Metanephros (tissue), 2 donors: ENCODE measurements around the gene AP2A1. TPM values are rescaled to one million over a fixed set of nuclear protein-coding genes. Genes with fewer than 3 reads are reported as not detected.

Source experiments
- small RNA-seq: library from RNA; depleted of rRNA; stranded (forward); fragments of <200 nt; gene quantifications from one replicate; pipeline ENCODE3, GENCODE V24; 2014; ENCODE audit warnings: low replicate concordance
- total RNA-seq: library from RNA; depleted of rRNA; stranded (reverse); fragments of >200 nt; gene quantifications from one replicate; pipeline ENCODE4 v1.2.3, GENCODE V29; 2014

AP2A1 gene
- total RNA-seq = 93.1 TPM

DNA sequence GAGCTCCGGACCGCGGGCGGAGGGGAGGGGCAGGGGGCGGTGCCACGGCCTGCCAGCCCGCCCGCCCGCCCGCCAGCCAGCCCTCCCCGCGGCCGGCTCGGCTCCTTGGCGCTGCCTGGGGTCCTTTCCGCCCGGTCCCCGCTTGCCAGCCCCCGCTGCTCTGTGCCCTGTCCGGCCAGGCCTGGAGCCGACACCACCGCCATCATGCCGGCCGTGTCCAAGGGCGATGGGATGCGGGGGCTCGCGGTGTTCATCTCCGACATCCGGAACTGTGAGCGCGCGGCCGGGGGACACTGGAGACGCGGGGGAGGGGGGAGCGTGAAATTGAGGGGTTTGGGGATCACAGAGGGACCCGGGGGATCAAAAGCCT, at the start of gene AP2A1:
Gene AP2A1, plus strand, starts transcription at position 72 of the 370 bp plus-strand sequence. Its CDS starts 133 bp downstream, at position 205.

DNA sequence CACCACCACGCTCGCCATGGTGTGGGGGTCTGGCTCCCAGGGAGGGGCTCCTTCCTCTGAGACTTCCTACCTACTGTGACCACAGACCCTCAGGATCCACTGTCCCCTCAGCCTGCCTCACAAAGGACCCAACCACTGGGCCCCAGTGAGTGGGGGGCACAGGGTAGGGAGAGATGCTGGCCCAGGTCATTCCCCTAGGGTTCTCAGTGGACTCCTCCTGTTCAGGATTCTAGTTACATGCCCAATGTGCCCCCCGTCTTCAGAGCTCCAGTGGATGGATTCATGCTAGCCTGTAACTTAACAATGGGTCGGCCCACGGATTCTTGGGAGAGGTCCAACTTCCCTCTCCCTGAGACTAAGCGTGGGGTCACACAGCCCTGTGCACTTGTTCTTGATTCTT, 3.6 kb upstream of the AP2A1 start, which contains the start of gene TSKS:
Gene TSKS, minus strand, starts transcription at position 77 of the 400 bp plus-strand sequence. Its CDS starts 59 bp downstream, at position 18.

DNA sequence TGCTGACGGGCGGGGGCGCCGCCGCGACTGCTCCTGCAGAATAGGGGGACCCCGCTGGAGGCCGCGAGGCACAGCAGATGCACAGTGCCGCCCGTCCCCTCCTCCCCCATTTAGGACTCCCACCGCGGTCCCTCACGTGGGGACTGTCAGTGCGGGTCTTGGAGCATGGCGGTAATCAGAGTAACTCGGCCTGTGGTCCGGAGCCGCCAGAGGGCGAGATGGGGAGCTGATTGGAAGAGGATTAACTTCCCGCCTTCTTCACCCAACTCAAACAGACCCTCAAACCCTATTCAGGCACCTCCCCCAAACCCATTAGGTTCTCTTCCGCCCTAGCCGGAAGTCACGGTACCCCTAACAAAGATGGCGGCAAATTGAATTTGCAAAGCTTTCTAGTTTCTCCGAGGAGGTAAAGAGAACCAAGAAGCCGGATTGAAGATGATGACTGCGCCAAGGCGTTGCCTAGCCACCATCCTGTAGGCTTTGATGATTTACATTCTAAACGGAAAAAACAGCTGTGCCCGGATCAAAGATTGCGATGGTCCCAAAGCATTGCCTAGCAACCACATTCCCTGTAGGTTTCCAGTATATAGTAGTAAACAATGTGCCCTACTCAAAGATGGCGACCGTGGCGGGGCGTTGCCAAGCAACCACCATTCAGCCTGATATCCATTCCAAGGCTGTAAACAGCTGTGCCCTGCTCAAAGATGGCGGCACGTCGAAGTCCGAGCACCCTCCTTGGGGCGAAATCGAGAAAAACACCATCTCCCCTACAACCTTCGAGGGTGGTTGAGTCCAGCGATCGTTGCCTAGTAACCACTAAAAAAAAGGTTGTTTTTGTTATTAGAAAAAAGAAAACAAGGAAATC, 46.4 kb downstream of the AP2A1 start, which contains the start of gene FUZ:
Gene FUZ, minus strand, starts transcription at position 296 of the 865 bp plus-strand sequence. Its CDS starts 186 bp downstream, at position 110.

DNA sequence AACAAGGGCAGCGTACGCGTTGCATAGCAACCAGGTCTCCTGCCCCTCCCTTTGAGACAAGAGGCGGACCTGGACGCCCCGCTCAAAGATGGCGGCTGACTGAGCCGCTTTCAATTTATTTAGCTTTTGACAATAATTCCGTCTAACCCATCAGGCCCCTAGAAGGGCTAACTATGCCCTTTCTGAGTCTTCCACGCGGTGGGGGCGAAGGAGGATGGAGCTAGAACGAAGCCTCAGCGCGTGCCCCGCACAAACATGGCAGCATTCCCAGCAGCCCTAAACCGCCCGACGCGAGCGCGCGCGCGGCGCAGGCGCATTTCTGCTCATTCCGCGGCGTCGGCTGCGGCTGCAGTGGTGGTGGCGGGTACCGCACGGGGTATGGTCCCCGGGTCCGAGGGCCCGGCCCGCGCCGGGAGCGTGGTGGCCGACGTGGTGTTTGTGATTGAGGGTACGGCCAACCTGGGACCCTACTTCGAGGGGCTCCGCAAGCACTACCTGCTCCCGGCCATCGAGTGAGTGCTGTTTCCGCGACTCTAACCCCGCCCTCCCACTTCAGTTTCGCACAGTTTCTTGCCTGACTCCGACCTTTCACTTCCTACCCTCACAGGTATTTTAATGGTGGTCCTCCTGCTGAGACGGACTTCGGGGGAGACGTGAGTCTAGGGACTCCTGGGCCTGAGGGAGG, 51.3 kb downstream of the AP2A1 start, which contains the start of gene MED25:
Gene MED25, plus strand, starts transcription at position 326 of the 685 bp plus-strand sequence. Its CDS starts 53 bp downstream, at position 379.

DNA sequence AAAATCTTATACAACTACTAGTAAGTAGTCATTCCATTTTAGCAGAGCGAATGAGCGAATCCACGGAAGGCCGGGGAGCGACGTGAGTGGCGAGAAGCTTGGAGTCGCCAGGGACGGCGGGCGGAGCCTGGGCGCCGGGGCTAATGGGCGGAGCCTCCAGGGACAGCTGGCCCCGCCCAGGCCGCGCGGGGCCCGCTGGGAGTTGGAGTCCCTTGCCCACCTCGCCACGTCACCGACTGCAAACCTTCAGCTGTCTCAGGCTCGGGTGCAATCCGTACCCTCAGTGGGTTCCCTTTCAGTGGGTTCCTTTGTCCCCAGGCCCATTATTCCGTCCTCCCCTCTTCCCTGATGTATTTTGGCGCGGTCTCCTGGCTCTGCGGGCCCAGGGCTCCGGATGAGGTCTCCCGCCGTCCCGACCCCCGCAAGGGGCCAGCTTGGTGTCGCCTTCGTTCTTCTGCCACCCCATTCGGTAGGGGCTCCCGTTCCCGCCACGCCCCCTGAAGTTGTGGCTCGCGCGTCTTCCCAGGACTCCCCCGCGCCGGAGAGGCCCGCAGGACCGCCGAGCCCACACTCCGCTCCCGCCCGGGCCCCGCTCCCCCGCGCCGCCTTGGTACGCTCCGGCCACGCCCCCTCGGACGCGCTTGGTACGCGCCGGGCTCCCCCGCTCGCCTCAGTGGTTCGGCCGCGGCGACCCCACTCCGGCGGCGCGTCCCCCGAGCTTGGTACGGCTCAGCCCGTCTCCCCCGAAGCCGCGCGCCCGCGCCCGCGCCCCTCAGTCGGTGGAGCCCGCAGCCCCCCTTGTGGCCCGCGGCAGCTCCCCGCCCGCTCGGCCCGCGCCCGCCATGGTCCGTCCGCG, 83.9 kb downstream of the AP2A1 start, which contains the start of gene PTOV1:
Gene PTOV1, plus strand, starts transcription at position 673 of the 856 bp plus-strand sequence.

Small RNA genes within 50 kb of the gene (small RNA-seq; reads per million reads assigned to genes)
- gene MIR4749 (not detected), gene MIR6799 (not detected), gene RNU6-841P (not detected)

Other genes starting within 250 kb of the AP2A1 start
- 33.7 TPM for gene RCN3, start 239.0 kb upstream of the AP2A1 start, total RNA-seq
- 81.5 TPM for gene NOSIP, start 186.4 kb upstream of the AP2A1 start, total RNA-seq
- 5.0 TPM for gene PRRG2, start 185.7 kb upstream of the AP2A1 start, total RNA-seq
- 17.0 TPM for gene PRR12, start 175.8 kb upstream of the AP2A1 start, total RNA-seq
- 14.7 TPM for gene RRAS, start 126.9 kb upstream of the AP2A1 start, total RNA-seq
- gene SCAF1, start 124.8 kb upstream of the AP2A1 start, total RNA-seq = 30.1 TPM
- gene IRF3, start 101.1 kb upstream of the AP2A1 start, total RNA-seq = 52.4 TPM
- gene BCL2L12, start 101.1 kb upstream of the AP2A1 start, total RNA-seq = 13.0 TPM
- 246 TPM for gene PRMT1, start 89.7 kb upstream of the AP2A1 start, total RNA-seq
- 0.76 TPM for gene ADM5, start 77.4 kb upstream of the AP2A1 start, total RNA-seq
- 10.9 TPM for gene CPT1C, start 75.9 kb upstream of the AP2A1 start, total RNA-seq
- gene TSKS, start 3.7 kb upstream of the AP2A1 start, total RNA-seq = 0.18 TPM
- gene FUZ, start 46.3 kb downstream of the AP2A1 start, total RNA-seq = 29.6 TPM
- 47.2 TPM for gene MED25, start 51.3 kb downstream of the AP2A1 start, total RNA-seq
- gene PTOV1, start 84.2 kb downstream of the AP2A1 start, total RNA-seq = 167 TPM
- 65.4 TPM for gene PNKP, start 100.6 kb downstream of the AP2A1 start, total RNA-seq
- 12.1 TPM for gene AKT1S1, start 110.4 kb downstream of the AP2A1 start, total RNA-seq
- gene TBC1D17, start 110.7 kb downstream of the AP2A1 start, total RNA-seq = 26.9 TPM
- 2.2 TPM for gene IL4I1, start 129.9 kb downstream of the AP2A1 start, total RNA-seq
- gene ATF5, start 162.2 kb downstream of the AP2A1 start, total RNA-seq = 5.7 TPM
- 47.2 TPM for gene NUP62, start 162.5 kb downstream of the AP2A1 start, total RNA-seq
- gene SIGLEC11, start 194.2 kb downstream of the AP2A1 start, total RNA-seq = 13.3 TPM